Upper lobe of left lung (tissue), 4 donors: ENCODE data around the gene S1PR4.

ENCODE experiments used
- EP300 ChIP-seq, 4 donors: sonication (generic); formaldehyde crosslinking; IDR thresholded peaks; one replicate each; pipeline ENCODE4 v1.5.1; 2017; ENCODE audit warnings: antibody characterized with exemption in 4 of 4, control low read depth in 2 of 4
- POLR2A ChIP-seq, 4 donors: fragments of 450-650 bp; IDR thresholded peaks; one replicate each; pipeline ENCODE4 v1.5.1; 2016 to 2017; ENCODE audit warnings: antibody characterized with exemption in 4 of 4, mild to moderate bottlenecking in 2 of 4
- POLR2AphosphoS5 ChIP-seq, 2 donors: sonication (generic); formaldehyde crosslinking; IDR thresholded peaks; one replicate each; pipeline ENCODE4 v1.5.1; 2017; ENCODE audit warnings: antibody characterized with exemption in 2 of 2
- TF ChIP-seq, protein P1 (sequence below), 6 experiments: fragments of 450-650 bp in 4 of 6; fragments of 200-600 bp in 2 of 6; sonication (generic) in 2 of 6; IDR thresholded peaks; one replicate each; pipeline ENCODE4 v1.5.1; 2016 to 2019; ENCODE audit warnings: antibody characterized with exemption in 6 of 6

DNA sequence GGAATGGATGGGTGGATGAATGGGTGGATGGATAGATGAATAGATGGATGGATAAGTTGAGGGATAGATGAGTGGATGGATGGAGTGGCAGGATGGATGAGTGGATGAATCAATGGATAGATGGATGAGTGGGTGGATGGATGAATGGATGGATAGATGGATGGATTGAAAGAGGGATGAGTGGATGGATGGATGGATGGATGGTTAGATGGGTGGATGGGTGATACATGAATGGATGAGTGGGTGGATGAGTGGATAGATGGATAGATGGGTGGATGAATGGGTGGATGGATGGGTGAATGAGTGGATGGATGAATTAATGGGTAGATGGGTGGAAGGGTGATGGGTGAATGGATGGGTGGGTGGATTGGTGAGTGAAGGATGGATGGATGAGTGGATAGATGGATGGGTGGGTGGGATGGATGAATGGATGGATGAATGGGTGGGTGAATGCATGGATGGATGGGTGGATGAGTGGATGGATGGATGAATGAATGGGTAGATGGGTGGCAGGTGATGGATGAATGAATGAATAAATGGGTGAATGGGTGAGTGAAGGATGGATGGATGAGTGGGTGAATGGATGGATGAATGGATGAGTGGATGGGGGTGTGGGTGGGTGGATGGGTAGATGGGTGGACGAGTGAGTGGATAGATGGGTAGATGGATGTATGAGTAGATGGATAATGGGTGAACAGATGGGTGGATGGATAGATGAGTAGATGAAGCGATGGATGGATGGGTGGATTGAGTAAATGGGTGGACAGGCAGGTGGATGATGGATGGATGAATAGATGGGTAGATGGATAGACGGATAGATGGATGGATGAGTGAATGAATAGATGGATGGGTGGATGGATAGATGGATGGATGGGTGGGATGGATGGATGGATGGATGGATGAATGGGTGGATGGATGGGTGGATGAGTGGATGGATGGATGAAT is 25.0 kb upstream of the S1PR4 start:
- TF ChIP-seq POLR2A (IDR thresholded peaks at IDR 0.05), result no peak
- TF ChIP-seq, protein P1, sequence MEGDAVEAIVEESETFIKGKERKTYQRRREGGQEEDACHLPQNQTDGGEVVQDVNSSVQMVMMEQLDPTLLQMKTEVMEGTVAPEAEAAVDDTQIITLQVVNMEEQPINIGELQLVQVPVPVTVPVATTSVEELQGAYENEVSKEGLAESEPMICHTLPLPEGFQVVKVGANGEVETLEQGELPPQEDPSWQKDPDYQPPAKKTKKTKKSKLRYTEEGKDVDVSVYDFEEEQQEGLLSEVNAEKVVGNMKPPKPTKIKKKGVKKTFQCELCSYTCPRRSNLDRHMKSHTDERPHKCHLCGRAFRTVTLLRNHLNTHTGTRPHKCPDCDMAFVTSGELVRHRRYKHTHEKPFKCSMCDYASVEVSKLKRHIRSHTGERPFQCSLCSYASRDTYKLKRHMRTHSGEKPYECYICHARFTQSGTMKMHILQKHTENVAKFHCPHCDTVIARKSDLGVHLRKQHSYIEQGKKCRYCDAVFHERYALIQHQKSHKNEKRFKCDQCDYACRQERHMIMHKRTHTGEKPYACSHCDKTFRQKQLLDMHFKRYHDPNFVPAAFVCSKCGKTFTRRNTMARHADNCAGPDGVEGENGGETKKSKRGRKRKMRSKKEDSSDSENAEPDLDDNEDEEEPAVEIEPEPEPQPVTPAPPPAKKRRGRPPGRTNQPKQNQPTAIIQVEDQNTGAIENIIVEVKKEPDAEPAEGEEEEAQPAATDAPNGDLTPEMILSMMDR (IDR thresholded peaks at IDR 0.05), result no peak
- no peak for TF ChIP-seq POLR2AphosphoS5 (IDR thresholded peaks at IDR 0.05)
- TF ChIP-seq EP300 (IDR thresholded peaks at IDR 0.05), result no peak
